ENCODE measurements around the gene MYEOV. TPM values are rescaled to one million over a fixed set of nuclear protein-coding genes. Genes with fewer than 3 reads are reported as not detected.

MYEOV gene
- total and polyA plus RNA-seq, 11 donors = 0.08 to 0.88 (median 0.23) TPM; not detected in 7

DNA sequence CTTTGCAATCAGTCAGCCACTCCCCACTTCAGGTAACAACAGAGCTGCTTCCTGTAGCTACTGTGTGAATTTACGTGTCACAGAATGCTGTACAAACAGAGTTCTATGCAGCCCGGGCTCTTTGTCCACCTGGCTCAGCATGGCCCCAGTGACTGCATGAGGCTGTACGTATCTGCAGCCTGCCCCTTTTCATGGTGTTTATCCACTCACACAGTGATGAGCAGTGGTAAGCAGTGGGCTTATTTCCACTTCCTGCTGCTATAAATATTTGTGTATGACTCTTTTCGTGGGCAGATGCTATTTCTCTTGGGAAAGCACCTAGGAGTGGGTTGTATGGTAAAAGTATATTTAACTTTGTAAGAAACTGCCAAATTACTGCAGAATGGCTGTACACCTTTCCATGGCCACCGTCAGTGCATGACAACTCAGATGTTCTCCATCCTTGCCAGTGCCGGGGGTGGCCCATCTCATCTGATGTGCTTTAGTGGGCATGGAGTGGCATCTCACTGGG lies 43.3 kb downstream of the MYEOV start:
- no peak overlapping the region for H3K27ac ChIP-seq
- no peak for ATAC-seq
- H3K9me3 ChIP-seq = no peaks in the 10 kb centered on the region
- WGBS, 4 donors = 66 to 77% (median 71%) methylated on average over 6 of the region's 6 CpGs
- no peak overlapping the region for H3K4me3 ChIP-seq
- intact Hi-C loops (cut with DNase I) = no loop called here
- H3K27me3 ChIP-seq = no peaks in the 10 kb centered on the region
- TF ChIP-seq, protein P1, sequence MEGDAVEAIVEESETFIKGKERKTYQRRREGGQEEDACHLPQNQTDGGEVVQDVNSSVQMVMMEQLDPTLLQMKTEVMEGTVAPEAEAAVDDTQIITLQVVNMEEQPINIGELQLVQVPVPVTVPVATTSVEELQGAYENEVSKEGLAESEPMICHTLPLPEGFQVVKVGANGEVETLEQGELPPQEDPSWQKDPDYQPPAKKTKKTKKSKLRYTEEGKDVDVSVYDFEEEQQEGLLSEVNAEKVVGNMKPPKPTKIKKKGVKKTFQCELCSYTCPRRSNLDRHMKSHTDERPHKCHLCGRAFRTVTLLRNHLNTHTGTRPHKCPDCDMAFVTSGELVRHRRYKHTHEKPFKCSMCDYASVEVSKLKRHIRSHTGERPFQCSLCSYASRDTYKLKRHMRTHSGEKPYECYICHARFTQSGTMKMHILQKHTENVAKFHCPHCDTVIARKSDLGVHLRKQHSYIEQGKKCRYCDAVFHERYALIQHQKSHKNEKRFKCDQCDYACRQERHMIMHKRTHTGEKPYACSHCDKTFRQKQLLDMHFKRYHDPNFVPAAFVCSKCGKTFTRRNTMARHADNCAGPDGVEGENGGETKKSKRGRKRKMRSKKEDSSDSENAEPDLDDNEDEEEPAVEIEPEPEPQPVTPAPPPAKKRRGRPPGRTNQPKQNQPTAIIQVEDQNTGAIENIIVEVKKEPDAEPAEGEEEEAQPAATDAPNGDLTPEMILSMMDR (IDR thresholded peaks at IDR 0.05) = no peak
- TF ChIP-seq POLR2A (IDR thresholded peaks at IDR 0.05) = no peak
- DNase-seq = no peak
- no peaks in the 10 kb centered on the region for H3K36me3 ChIP-seq
- H3K4me1 ChIP-seq = peaks cover 0 to 4% (median 0%) of the 10 kb centered on the region in 12 donors

- no peak overlapping the region for H3K27ac ChIP-seq
Measured at GRCh38 chr11:69339041-69339733, 45.2 kb downstream of the MYEOV start.

DNA sequence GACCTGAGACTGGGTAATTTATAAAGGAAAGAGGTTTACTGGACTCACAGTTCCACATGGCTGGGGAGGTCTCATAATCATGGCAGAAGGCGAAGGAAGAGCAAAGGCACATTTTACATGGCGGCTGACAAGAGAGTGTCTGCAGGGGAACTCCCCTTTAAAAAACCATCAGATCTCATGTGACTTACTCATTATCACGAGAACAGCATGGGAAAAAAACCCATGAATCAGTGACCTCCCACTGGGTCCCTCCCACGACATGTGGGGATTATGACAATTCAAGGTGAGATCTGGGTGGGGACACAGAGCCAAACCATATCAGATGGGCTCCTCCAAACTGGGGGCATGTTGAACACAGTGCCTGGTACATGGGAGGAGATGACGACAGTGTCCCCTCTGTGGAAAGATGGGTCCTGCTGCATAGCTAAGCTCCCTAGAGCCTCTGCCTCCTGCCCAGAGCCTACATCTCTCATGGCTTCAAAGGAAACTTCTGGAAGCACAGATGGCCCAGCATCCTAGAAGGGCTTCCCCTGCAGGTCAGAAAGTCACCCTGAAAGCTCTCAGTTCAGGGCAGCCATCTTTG lies 46.1 kb downstream of the MYEOV start:
- DNase-seq (no peak), ATAC-seq (no peak)
- Histone ChIP-seq H3K27ac (no peak overlapping the region), H3K4me3 (no peak overlapping the region), H3K4me1 (peaks cover 0 to 4% (median 0%) of the 10 kb centered on the region in 12 donors), H3K9me3 (no peaks in the 10 kb centered on the region), H3K36me3 (no peaks in the 10 kb centered on the region), H3K27me3 (no peaks in the 10 kb centered on the region)
- intact Hi-C loops (cut with DNase I) = no loop called here
- WGBS, 4 donors = 75 to 96% (median 92%) methylated on average over 5 of the region's 5 CpGs
- no peak for TF ChIP-seq POLR2A (IDR thresholded peaks at IDR 0.05)
- TF ChIP-seq, protein P1 (IDR thresholded peaks at IDR 0.05) = no peak

More at GRCh38 chr11:69339041-69339733, 45.2 kb downstream of the MYEOV start:
- intact Hi-C loops (cut with DNase I) = no loop called here
- H3K27me3 ChIP-seq = no peaks in the 10 kb centered on the region
- no peaks in the 10 kb centered on the region for H3K36me3 ChIP-seq
- TF ChIP-seq POLR2A (IDR thresholded peaks at IDR 0.05) = no peak
- no peaks in the 10 kb centered on the region for H3K9me3 ChIP-seq
- ATAC-seq (no peak), DNase-seq (no peak)
- no peak overlapping the region for H3K4me3 ChIP-seq
- WGBS, 4 donors = 88 to 96% (median 94%) methylated on average over 11 to 12 of the region's 12 CpGs
- peaks cover 0 to 4% (median 0%) of the 10 kb centered on the region in 12 donors for H3K4me1 ChIP-seq

GRCh38 chr11:69342588-69343330 lies 48.8 kb downstream of the MYEOV start:
- intact Hi-C loops (cut with DNase I) = no loop called here
- no peak for ATAC-seq
- TF ChIP-seq, protein P1 (IDR thresholded peaks at IDR 0.05) = no peak
- no peak for TF ChIP-seq POLR2A (IDR thresholded peaks at IDR 0.05)
- H3K36me3 ChIP-seq = no peaks in the 10 kb centered on the region
- whole genome bisulfite sequencing, 4 donors = 95 to 96% (median 95%) methylated on average over 13 of the region's 13 CpGs
- H3K4me1 ChIP-seq = no peaks in the 10 kb centered on the region
- H3K9me3 ChIP-seq = no peaks in the 10 kb centered on the region
- H3K4me3 ChIP-seq = no peak overlapping the region
- H3K27ac ChIP-seq = no peak overlapping the region
- DNase-seq = no peak
- H3K27me3 ChIP-seq = no peaks in the 10 kb centered on the region

Measured in heart left ventricle (tissue), 16 donors.